IPS-20b (cell line): Measurements from ENCODE around the gene C3AR1.
"Not testable (repeated sequence)": the region's sequence is repeated elsewhere in the genome, so short reads cannot be mapped to it uniquely, and the experiment has no call there.

Experiments
- H3K27ac ChIP-seq: one replicate; pipeline ENCODE4 v1.5.1; 2013; ENCODE audit warnings: low read length
- H3K27me3 ChIP-seq: 2 replicates; pipeline ENCODE4 v1.6.1; 2013; ENCODE audit warnings: mild to moderate bottlenecking, low read length, inconsistent platforms; ENCODE audit not compliant: insufficient read depth
- H3K36me3 ChIP-seq: 2 replicates; pipeline ENCODE4 v1.6.1; 2013; ENCODE audit warnings: low read depth, mild to moderate bottlenecking, inconsistent platforms, low read length, moderate library complexity; ENCODE audit not compliant: insufficient read depth
- H3K4me1 ChIP-seq: 2 replicates; pipeline ENCODE4 v1.6.1; 2013; ENCODE audit warnings: mild to moderate bottlenecking, control low read depth, inconsistent platforms, low read length, moderate library complexity; ENCODE audit not compliant: insufficient read depth
- H3K4me3 ChIP-seq: 2 replicates; pipeline ENCODE4 v1.5.1; 2013; ENCODE audit warnings: mild to moderate bottlenecking, low read length, inconsistent platforms
- H3K9ac ChIP-seq: 2 replicates; pipeline ENCODE4 v1.6.1; 2013; ENCODE audit warnings: low read depth, mild to moderate bottlenecking, inconsistent platforms, low read length, moderate library complexity
- H3K9me3 ChIP-seq: 2 replicates; pipeline ENCODE4 v1.6.1; 2013; ENCODE audit warnings: mild to moderate bottlenecking, low read depth, low read length, inconsistent platforms; ENCODE audit not compliant: insufficient read depth

C3AR1 gene

GRCh38 chr12:8018666-8019581 is 47.2 kb downstream of the C3AR1 start:
- H3K4me1 ChIP-seq, result no peaks in the 10 kb centered on the region
- peak overlapping the region; percentile 75; the same call in 1 of the 2 replicates for H3K9ac ChIP-seq
- peak overlapping the region; percentile 79 for H3K4me3 ChIP-seq
- no peak overlapping the region for H3K27ac ChIP-seq
- no peaks in the 10 kb centered on the region for H3K36me3 ChIP-seq
- H3K27me3 ChIP-seq, result peaks cover 22% of the 10 kb centered on the region
- no peaks in the 10 kb centered on the region for H3K9me3 ChIP-seq

GRCh38 chr12:8018213-8018612 is 47.9 kb downstream of the C3AR1 start:
- H3K4me1 ChIP-seq, H3K27ac ChIP-seq, H3K36me3 ChIP-seq, H3K9me3 ChIP-seq: not testable (repeated sequence)
- peak overlapping the region; percentile 75; the same call in 1 of the 2 replicates for H3K9ac ChIP-seq
- peak overlapping the region; percentile 79 for H3K4me3 ChIP-seq
- peaks cover 22% of the 10 kb centered on the region for H3K27me3 ChIP-seq

GRCh38 chr12:8014836-8015235 is 51.3 kb downstream of the C3AR1 start:
- H3K36me3 ChIP-seq, result no peaks in the 10 kb centered on the region
- H3K9me3 ChIP-seq, result no peaks in the 10 kb centered on the region
- H3K4me1 ChIP-seq, result no peaks in the 10 kb centered on the region
- no peak overlapping the region for H3K9ac ChIP-seq
- H3K27me3 ChIP-seq, result peaks cover 21% of the 10 kb centered on the region
- no peak overlapping the region for H3K27ac ChIP-seq
- H3K4me3 ChIP-seq, result no peak overlapping the region

GRCh38 chr12:8012651-8013309 is 53.4 kb downstream of the C3AR1 start:
- Histone ChIP-seq H3K4me3 (no peak overlapping the region), H3K9ac (no peak overlapping the region), H3K27ac (no peak overlapping the region), H3K9me3 (no peaks in the 10 kb centered on the region), H3K36me3 (no peaks in the 10 kb centered on the region), H3K4me1 (no peaks in the 10 kb centered on the region), H3K27me3 (peaks cover 6% of the 10 kb centered on the region; the same call in 1 of the 2 replicates)

- no peaks in the 10 kb centered on the region for H3K9me3 ChIP-seq
These were observed 54.8 kb downstream of the C3AR1 start for GRCh38 chr12:8011331-8011730.

More at GRCh38 chr12:8011331-8011730, 54.8 kb downstream of the C3AR1 start:
- Histone ChIP-seq H3K27me3 (peaks cover 3% of the 10 kb centered on the region; the same call in 1 of the 2 replicates), H3K36me3 (no peaks in the 10 kb centered on the region), H3K27ac (no peak overlapping the region), H3K4me3 (no peak overlapping the region), H3K4me1 (no peaks in the 10 kb centered on the region), H3K9ac (no peak overlapping the region)
